GM21526 (cell line): ENCODE data around the gene IQCN.

Experiments
- ATAC-seq: cut with Tn5 transposase; IDR thresholded peaks from one replicate; pipeline ENCODE4 v1.9.1; 2021; ENCODE audit warnings: moderate library complexity; ENCODE audit not compliant: unreplicated experiment, low FRiP score

IQCN gene

GRCh38 chr19:18306209-18306887, 32.1 kb upstream of the IQCN start:
- ATAC-seq = no peak

DNA sequence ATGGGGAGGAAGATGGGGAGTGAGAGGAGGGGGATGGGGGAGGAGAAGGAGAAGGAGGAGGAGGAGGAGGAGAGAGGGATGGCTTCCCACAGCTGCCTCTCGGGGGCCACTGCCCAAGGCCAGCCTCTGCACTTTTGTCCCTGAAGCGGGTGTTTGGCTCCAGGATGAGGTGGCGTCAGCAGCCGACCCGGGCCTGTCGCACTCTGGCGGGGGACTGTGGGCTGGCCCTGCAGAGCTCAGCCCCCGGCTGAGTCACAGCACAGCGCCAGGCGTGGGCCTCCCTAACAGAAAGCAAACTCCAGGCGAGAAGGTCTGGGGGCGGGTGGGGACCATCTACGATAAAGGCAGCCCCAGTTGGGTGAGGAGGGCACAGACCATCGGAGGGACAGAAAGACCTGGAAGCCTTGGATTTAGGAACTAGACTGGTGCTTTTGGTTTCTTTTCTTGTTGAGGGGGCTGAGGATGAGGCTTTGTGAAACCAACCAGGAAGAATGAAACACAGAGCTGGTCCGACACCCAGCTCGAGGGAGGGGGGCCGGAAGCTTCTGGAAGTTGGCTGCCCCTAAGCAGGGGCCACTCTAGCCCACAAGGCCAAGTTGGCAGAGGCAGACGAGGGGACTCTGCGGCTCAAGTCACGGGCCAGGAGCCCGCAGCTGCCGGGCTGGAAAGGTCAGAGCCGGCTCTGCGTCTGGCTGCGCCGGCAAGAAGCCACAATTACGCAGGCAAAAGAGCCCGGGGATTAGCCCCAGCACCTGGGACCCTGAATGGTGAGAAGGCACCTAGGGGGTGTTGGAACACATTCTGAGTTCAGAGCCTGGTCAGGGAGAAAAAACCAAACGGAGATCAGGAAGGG, 30.4 kb upstream of the IQCN start:
- no peak for ATAC-seq

GRCh38 chr19:18304208-18304457, 29.9 kb upstream of the IQCN start:
- ATAC-seq = no peak

GRCh38 chr19:18301718-18302111, 27.5 kb upstream of the IQCN start:
- no peak for ATAC-seq

- no peak for ATAC-seq
Observed at GRCh38 chr19:18300930-18301717, 26.9 kb upstream of the IQCN start.

GRCh38 chr19:18299654-18300053, 25.4 kb upstream of the IQCN start:
- ATAC-seq = no peak

- no peak for ATAC-seq
Observed at GRCh38 chr19:18298601-18299000, 24.3 kb upstream of the IQCN start.

GRCh38 chr19:18297308-18297707, 23.1 kb upstream of the IQCN start:
- ATAC-seq = no peak

DNA sequence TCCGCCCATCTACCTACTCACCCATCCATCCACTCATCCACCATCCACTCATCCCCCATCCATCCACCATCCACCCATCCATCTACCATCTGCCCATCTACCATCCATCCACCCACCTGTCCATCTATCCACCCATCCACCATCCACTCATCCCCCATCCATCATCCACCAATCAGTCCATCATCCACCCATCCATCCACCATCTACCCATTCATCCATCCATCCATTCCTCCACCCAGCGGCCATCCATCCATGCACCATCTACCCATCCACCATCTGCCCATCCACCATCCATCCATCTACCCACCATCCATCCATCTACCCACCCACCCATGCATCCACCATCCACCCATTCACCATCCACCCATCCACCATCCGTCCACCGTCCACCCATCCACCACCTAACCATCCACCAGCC, 20.8 kb upstream of the IQCN start:
- ATAC-seq = no peak

GRCh38 chr19:18294467-18294864, 20.2 kb upstream of the IQCN start:
- ATAC-seq = no peak

DNA sequence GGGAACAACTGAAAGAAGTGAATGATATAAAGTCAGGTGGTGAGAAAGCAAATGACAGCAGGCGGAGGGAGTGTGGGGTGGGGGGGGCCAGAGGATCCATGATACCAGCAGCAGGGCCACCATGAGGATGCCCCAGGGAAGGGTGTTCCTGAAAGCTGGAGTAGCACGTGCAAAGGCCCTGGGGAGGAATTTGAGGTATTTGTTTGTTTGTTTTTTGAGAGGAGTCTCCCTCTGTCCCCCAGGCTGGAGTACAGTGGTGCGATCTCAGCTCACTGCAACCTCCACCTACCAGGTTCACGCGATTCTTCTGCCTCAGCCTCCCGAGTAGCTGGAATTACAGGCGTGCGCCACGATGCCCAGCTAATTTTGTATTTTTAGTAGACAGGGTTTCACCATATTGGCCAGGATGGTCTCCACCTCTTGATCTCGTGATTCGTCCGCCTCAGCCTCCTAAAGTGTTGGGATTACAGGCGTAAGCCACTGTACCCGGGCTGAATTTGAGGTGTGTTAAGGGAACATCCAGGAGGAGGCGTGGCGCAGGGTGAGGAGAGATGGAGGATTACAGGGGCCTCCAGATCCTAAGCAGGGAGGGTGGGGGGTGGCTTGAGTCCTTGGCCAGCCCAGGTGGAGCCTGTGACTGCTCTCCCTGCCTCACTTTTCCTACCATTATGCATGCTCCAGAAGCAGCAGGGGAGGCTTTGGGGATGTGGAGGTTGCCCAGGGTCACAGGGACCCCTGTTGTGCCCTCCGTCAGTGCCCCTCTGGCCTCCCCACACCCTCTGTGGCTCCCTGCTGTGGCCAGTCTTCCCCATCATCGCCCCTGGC, 19.6 kb upstream of the IQCN start:
- ATAC-seq = no peak

- no peak for ATAC-seq
Observed at GRCh38 chr19:18292810-18293641, 18.8 kb upstream of the IQCN start.

GRCh38 chr19:18292462-18292809, 18.2 kb upstream of the IQCN start:
- ATAC-seq = no peak

- no peak for ATAC-seq
Observed at GRCh38 chr19:18291590-18292461, 17.6 kb upstream of the IQCN start.

GRCh38 chr19:18291019-18291524, 16.8 kb upstream of the IQCN start:
- no peak for ATAC-seq

DNA sequence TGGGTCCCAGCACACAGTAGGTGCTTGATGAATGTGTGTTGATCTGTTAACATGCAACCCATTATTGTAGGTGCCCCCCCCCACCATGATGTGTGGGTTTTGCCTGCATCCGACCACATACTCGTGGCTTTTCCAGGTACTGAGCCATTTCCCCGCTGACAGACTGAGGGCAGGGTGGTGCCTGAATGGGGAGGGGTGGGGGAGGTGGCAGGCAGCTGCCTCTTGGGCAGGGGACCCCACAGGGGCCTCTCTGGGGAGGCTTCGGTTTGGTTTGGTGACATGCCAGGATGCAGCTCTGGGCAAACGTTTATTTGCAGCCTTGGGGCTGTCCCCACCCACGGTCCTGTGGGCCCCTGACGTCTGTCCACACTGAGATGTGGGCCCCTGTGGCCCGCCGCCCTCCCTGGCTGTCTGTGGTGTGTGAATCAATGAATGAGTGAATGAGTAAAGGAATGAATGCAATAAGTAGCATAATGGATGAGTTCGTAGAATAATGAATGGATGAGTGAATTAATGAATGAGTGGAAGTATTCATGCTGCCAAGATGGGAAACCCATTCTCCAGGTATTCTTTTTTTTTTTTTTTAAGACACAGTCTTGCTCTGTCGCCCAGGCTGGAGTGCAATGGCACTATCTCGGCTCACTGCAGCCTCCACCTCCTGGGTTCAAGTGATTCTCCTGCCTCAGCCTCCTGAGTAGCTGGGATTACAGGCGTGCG, 16.2 kb upstream of the IQCN start:
- ATAC-seq = no peak

DNA sequence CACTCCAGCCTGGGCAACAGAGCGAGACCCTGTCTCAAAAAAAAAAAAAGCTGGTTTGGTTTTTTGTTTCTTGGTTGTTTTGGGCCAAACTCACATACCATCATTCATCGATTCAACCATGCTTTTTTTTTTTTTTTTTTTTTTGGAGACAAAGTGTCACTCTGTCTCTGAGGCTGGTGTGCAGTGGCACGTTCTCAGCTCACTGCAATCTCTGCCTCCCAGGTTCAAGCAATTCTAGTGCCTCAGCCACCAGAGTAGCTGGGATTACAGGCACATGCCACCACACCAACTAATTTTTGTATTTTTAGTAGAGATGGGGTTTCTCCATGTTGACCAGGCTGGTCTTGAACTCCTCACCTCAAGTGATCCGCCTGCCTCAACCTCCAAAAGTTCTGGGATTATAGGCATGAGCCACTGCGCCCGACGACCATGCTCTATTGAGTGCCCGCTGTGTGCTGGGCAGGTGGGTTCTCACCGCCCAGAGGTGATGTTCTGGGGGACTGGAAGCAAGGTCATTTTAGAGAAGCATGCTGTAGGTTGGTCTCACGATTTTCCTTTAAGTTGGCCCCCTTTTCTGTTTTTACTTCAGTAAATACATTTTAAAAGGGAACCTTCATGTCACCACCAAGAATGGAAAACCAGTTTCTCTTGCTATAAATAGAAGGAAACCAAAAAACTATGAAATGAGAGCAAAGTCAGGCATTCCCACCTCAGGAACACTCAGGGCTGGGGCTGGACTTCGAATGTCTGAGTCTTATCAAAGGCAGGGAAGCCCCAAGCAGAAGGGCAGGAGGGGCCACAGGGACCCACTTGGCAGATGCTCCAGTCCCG, 15.4 kb upstream of the IQCN start:
- ATAC-seq = no peak
